Karpas-422 (cell line): ENCODE results near the gene NXPE3. TPM values are rescaled to one million over a fixed set of nuclear protein-coding genes. Genes with fewer than 3 reads are reported as not detected.

Experiments
- DNase-seq: peaks from one replicate; pipeline ENCODE4 v3.0.0-alpha.2; 2015
- H2AFZ ChIP-seq: fragments of 200-600 bp; sonication (generic); 2 replicates; pipeline ENCODE4 v1.6.1; 2014; ENCODE audit warnings: antibody characterized with exemption, low read length, mixed read lengths
- H3K27ac ChIP-seq: fragments of 200-600 bp; sonication (generic); 2 replicates; pipeline ENCODE4 v1.5.1; 2014; ENCODE audit warnings: mild to moderate bottlenecking, low read length, moderate library complexity
- H3K27me3 ChIP-seq: fragments of 200-600 bp; sonication (generic); 2 replicates; pipeline ENCODE4 v1.6.1; 2014; ENCODE audit warnings: low read length, mixed read lengths
- H3K36me3 ChIP-seq: fragments of 200-600 bp; sonication (generic); 2 replicates; pipeline ENCODE4 v1.6.1; 2014; ENCODE audit warnings: low read length, mixed read lengths; ENCODE audit not compliant: insufficient read depth
- H3K4me1 ChIP-seq: fragments of 200-600 bp; sonication (generic); 2 replicates; pipeline ENCODE4 v1.6.1; 2014; ENCODE audit warnings: mild to moderate bottlenecking, low read length, mixed read lengths
- H3K4me2 ChIP-seq: fragments of 200-600 bp; sonication (generic); 2 replicates; pipeline ENCODE4 v1.6.1; 2014; ENCODE audit warnings: low read length, low read depth, mild to moderate bottlenecking; ENCODE audit not compliant: poor library complexity, severe bottlenecking
- H3K4me3 ChIP-seq: fragments of 200-600 bp; sonication (generic); 2 replicates; pipeline ENCODE4 v1.5.1; 2014; ENCODE audit warnings: mild to moderate bottlenecking, antibody characterized with exemption, low read length, mixed read lengths
- H3K79me2 ChIP-seq: fragments of 200-600 bp; sonication (generic); 2 replicates; pipeline ENCODE4 v1.6.1; 2014; ENCODE audit warnings: mild to moderate bottlenecking, low read length, mixed read lengths
- H3K9ac ChIP-seq: fragments of 200-600 bp; sonication (generic); 2 replicates; pipeline ENCODE4 v1.6.0; 2014; ENCODE audit warnings: low read length
- H3K9me2 ChIP-seq: fragments of 200-600 bp; sonication (generic), shearing (Covaris generic); replicated peaks from 2 replicates; pipeline ENCODE4 v1.6.0; 2014; ENCODE audit warnings: mild to moderate bottlenecking, low read length, moderate library complexity; ENCODE audit not compliant: insufficient read depth
- H3K9me3 ChIP-seq: fragments of 300-700, 200-600 bp; sonication (generic); 2 replicates; pipeline ENCODE4 v1.6.1; 2014; ENCODE audit warnings: low read length, mixed read lengths
- H4K20me1 ChIP-seq: fragments of 200-600 bp; sonication (generic); 2 replicates; pipeline ENCODE4 v1.6.1; 2014; ENCODE audit warnings: mild to moderate bottlenecking, antibody characterized with exemption, low read length, low read depth; ENCODE audit not compliant: insufficient read depth
- total RNA-seq: library from RNA; depleted of rRNA; stranded (reverse); fragments of >200 nt; shearing (Covaris generic); gene quantifications from 2 replicates; pipeline ENCODE4 v1.2.3, GENCODE V29; 2014; ENCODE audit warnings: low replicate concordance

The NXPE3 gene
- total RNA-seq, 1 experiment from 2014 or later = 20.2 TPM

DNA sequence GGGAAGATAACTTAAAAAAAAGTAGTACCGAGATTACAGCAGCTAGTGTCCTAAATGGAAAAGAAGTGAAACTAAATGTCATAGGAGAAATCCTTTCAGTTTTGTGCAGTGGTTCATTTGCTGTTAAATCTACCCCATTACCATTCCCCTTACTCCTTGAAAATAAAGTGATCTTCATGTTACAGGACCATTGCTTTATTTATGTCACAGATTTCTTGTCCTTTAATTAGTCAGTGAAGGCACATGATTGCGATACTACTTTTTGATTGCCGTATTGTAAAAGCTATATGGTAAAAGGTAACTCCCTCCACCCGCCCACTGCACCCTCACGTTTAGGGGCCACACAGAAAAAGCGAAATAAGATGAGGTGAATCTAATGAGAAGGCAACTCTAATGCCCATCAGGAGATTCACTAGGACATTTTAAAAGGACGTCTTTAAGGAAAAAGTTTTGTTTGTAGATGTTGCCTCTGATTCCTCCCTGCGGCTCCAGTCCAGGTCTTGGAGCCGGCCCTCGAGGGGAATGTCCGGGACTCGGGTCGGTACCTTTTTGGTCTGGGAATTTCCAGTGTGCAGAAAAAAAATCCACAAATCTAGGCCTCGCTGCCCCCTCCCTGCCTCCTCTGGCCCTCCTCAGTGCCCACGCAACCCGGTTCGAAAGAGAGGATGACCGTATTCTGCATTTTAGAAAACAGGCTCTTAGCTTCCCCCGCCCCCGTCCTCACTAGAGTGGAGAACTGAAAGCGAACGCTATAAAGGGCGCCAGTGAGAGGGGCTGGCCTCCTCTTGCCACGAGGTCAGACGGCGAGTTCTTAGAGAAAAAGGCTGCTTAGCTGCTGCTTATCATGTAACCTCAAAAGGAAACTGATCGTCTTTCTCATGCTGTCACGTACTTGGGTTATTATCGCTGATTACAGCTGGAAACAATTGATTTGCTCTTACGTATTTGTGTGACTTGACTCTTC is 48.5 kb downstream of the NXPE3 start:
- peak; percentile 90 for DNase-seq
- peak overlapping the region; percentile 70 for H3K4me3 ChIP-seq
- H3K27me3 ChIP-seq = no peaks in the 10 kb centered on the region
- H2AFZ ChIP-seq = peak overlapping the region; percentile 95
- no peaks in the 10 kb centered on the region for H3K9me3 ChIP-seq
- no peaks in the 10 kb centered on the region for H3K36me3 ChIP-seq
- peak overlapping the region; percentile 74 for H3K9ac ChIP-seq
- no peaks in the 10 kb centered on the region for H3K79me2 ChIP-seq
- peak overlapping the region; percentile 48 for H3K27ac ChIP-seq
- H4K20me1 ChIP-seq = no peaks in the 10 kb centered on the region
- no peaks in the 10 kb centered on the region for H3K9me2 ChIP-seq
- peak overlapping the region; percentile 96 for H3K4me2 ChIP-seq
- H3K4me1 ChIP-seq = peaks cover 40% of the 10 kb centered on the region

DNA sequence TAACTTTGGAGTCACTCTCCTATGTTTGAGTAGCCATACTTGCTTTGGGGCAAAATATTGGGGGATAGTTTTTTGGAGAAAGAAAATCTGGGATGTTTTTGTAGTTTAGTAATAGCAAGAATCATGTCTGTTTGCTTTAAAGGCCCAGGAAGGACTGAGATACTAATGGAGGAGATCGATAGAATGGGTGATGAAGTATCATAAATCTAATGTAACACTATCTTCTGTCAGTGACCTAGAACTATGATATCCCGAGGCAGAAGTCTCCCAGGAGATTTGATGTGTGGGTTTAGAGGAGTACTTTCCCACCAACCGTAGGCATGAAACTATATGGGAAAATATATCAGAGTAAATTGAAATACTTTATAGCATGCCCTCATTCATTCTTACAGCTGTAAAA is 49.3 kb downstream of the NXPE3 start:
- Histone ChIP-seq H3K9ac (peak overlapping the region; percentile 74), H3K27ac (peak overlapping the region; percentile 48; the same call in 1 of the 2 replicates), H3K79me2 (no peaks in the 10 kb centered on the region), H3K27me3 (no peaks in the 10 kb centered on the region), H3K4me2 (peak overlapping the region; percentile 96), H3K9me2 (no peaks in the 10 kb centered on the region), H3K9me3 (no peaks in the 10 kb centered on the region), H3K4me1 (peaks cover 40% of the 10 kb centered on the region), H3K4me3 (peak overlapping the region; percentile 70), H4K20me1 (no peaks in the 10 kb centered on the region), H3K36me3 (no peaks in the 10 kb centered on the region), H2AFZ (no peak overlapping the region)
- no peak for DNase-seq

DNA sequence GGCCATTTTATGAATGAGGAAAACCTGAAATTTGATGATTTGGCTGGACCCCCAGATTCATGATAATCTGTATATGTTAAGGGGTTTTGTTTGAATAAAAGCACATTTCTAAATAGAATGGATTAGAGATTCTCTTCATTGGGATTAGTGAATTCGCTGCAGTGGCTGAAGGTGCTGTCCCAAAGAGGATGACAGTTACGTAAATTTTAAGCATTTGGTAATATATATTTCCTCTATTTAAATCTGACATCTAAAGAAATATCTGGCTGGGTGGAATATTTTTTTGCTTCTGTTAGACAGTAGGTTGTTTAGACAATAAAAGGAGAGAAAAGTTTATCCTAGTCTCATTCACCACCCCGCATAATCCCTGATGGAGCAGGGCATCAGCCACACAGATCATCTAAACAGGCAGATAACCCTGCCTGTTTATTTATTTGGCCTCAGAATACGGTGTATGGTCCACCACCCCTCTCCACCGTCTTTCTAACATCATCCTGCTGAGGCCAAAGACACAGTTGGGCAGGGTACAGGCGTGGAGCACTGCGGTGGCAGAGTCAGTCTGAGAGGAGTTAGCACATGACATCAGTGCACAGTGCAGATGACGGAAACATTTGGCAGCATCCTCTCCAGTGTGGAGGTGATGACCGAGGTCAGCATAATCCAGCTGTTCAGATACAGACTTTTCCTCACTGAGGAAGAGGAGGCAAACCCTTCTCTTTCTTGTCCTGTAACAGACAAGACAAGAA is 49.9 kb downstream of the NXPE3 start:
- Histone ChIP-seq H3K36me3 (no peaks in the 10 kb centered on the region), H3K9me3 (no peaks in the 10 kb centered on the region), H3K27ac (no peak overlapping the region), H3K79me2 (no peaks in the 10 kb centered on the region), H3K9ac (peak overlapping the region; percentile 74), H3K27me3 (no peaks in the 10 kb centered on the region), H4K20me1 (no peaks in the 10 kb centered on the region), H3K9me2 (no peaks in the 10 kb centered on the region), H3K4me3 (peak overlapping the region; percentile 70; the same call in 1 of the 2 replicates), H2AFZ (no peak overlapping the region), H3K4me1 (peaks cover 40% of the 10 kb centered on the region), H3K4me2 (peak overlapping the region; percentile 96)
- no peak for DNase-seq

DNA sequence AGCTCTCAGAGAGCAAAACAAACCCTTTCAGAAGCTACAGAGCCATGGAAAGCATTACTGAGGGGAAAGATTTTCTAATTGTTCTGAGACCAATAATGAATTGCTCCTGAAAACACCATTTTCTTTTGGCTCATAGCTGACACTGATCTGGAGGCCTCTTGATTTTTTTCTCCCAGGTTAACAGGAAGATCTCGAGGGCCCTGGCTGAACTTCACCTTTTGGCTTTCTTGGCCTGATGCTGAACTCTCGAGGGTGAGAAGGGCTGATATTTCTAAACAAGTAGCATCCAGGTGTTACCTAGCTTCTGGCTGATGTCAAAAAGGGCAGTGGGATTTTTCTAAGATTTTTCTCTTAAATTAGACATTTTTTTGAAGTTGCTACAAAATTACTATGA is 50.4 kb downstream of the NXPE3 start:
- peak overlapping the region; percentile 8; the same call in 1 of the 2 replicates for H3K9ac ChIP-seq
- no peak for DNase-seq

DNA sequence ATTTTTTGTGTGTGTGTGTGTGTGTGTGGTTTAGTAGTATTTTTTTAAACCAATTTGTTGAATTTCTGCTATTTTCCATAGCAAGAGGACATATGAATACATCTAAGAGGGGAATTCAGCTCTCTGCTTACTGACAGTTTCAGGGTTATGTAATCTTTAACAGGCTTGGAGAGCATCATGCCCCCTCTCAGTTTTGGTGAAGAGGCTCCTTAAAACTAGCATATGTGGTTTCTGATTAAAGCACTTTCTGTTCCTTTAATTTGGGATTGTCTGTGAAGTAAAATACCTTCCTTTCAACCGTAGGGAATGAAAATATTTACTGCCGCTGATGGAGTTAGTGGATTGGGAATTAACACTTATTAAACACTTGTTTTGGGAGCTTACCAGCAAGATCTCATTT is 50.9 kb downstream of the NXPE3 start:
- Histone ChIP-seq H3K79me2 (no peaks in the 10 kb centered on the region), H4K20me1 (no peaks in the 10 kb centered on the region), H3K4me2 (no peak overlapping the region), H3K27ac (no peak overlapping the region), H3K9me3 (no peaks in the 10 kb centered on the region), H3K4me1 (peaks cover 40% of the 10 kb centered on the region), H2AFZ (no peak overlapping the region), H3K4me3 (no peak overlapping the region), H3K27me3 (no peaks in the 10 kb centered on the region), H3K36me3 (no peaks in the 10 kb centered on the region), H3K9me2 (no peaks in the 10 kb centered on the region), H3K9ac (no peak overlapping the region)
- no peak for DNase-seq

More for the DNA sequence above, 50.4 kb downstream of the NXPE3 start:
- H3K27me3 ChIP-seq = no peaks in the 10 kb centered on the region
- H3K79me2 ChIP-seq = no peaks in the 10 kb centered on the region
- no peaks in the 10 kb centered on the region for H3K9me3 ChIP-seq
- H3K4me3 ChIP-seq = 0 out of 2 replicates have a peak overlapping the region, but pooled peaks have one; percentile 70
- no peak overlapping the region for H3K4me2 ChIP-seq
- H3K36me3 ChIP-seq = no peaks in the 10 kb centered on the region
- no peak overlapping the region for H3K27ac ChIP-seq
- H3K4me1 ChIP-seq = peaks cover 40% of the 10 kb centered on the region
- no peak overlapping the region for H2AFZ ChIP-seq
- no peaks in the 10 kb centered on the region for H4K20me1 ChIP-seq
- H3K9me2 ChIP-seq = no peaks in the 10 kb centered on the region

DNA sequence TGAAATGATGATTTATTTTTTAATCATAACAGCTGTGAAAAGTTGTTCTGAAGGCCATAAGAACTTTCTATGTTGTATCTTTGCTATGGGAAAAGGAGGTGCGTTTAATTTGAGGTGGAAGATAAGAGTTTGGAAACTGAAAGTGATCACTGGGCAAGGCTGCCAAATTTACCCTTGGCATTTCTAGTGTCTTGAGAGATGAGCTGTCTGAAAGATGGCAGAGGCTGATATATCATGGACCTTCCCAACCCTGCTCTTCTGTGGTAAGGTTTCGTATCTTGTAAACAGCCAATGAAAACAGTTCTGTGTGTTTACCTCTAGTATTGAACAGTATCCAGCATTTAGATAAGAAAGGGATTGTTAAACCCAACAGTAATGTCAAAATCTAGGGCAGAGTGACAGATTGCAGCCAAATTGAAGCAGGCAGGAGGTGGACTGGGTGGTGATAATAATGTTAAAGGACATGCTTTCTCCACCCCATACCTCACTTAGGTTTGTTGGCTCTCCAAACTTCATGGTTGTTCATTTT is 54.5 kb downstream of the NXPE3 start:
- DNase-seq = no peak
- H3K4me3 ChIP-seq = no peak overlapping the region
- H3K4me2 ChIP-seq = no peak overlapping the region
- no peaks in the 10 kb centered on the region for H4K20me1 ChIP-seq
- H3K79me2 ChIP-seq = no peaks in the 10 kb centered on the region
- H3K9ac ChIP-seq = no peak overlapping the region
- no peaks in the 10 kb centered on the region for H3K36me3 ChIP-seq
- no peaks in the 10 kb centered on the region for H3K27me3 ChIP-seq
- peaks cover 11% of the 10 kb centered on the region for H3K4me1 ChIP-seq
- no peaks in the 10 kb centered on the region for H3K9me2 ChIP-seq
- no peak overlapping the region for H2AFZ ChIP-seq
- no peak overlapping the region for H3K27ac ChIP-seq
- no peaks in the 10 kb centered on the region for H3K9me3 ChIP-seq

DNA sequence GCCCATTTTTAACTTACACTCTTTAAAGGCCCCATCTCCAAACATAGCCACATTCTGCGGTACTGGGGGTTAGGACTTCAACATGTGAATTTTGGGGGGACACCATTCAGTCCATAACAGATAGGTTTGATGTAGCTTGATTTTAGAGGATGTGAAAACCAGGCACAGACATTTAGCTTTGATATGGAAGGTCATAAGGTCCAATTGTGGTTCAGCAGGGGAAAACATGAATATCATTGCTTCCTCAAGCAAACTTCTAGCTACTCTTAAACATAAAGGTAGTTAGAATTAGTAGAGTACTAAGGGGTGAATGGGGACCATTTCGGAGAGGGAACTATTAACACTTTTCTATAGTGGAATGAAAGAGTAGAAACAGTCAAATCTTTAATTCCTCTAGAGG is 56.7 kb downstream of the NXPE3 start:
- Histone ChIP-seq H3K9me3 (no peaks in the 10 kb centered on the region), H3K79me2 (no peaks in the 10 kb centered on the region), H3K9me2 (no peaks in the 10 kb centered on the region), H2AFZ (no peak overlapping the region), H3K9ac (no peak overlapping the region), H3K4me3 (no peak overlapping the region), H3K4me1 (peaks cover 2% of the 10 kb centered on the region; the same call in 1 of the 2 replicates), H4K20me1 (no peaks in the 10 kb centered on the region), H3K27ac (no peak overlapping the region), H3K36me3 (no peaks in the 10 kb centered on the region), H3K4me2 (no peak overlapping the region), H3K27me3 (no peaks in the 10 kb centered on the region)
- no peak for DNase-seq

DNA sequence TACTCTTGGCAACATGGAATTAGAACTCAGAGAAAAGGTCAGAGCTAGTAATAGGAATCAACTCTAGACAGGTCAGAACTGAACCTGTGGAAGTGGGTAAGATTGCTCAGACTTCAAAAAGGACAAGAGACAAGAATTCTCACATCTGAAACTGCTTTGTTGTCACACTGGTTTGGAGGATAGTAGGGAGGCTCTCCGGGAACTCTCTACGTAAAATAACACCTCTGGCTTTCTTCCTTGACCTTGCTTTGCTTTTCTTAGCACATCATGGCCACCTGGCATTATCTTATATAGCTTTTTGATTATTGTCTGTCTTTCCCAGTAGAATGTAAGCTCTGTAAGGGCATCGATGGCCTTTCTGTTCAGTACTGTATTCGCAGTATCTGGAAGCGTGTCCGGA is 57.1 kb downstream of the NXPE3 start:
- Histone ChIP-seq H3K79me2 (no peaks in the 10 kb centered on the region), H3K9ac (no peak overlapping the region), H3K27ac (no peak overlapping the region), H3K9me3 (no peaks in the 10 kb centered on the region), H4K20me1 (no peaks in the 10 kb centered on the region), H2AFZ (no peak overlapping the region), H3K4me3 (no peak overlapping the region), H3K9me2 (no peaks in the 10 kb centered on the region), H3K36me3 (no peaks in the 10 kb centered on the region), H3K27me3 (no peaks in the 10 kb centered on the region), H3K4me1 (peaks cover 5% of the 10 kb centered on the region; the same call in 1 of the 2 replicates), H3K4me2 (no peak overlapping the region)
- no peak for DNase-seq
